NCI-H1436 treated with DMSO at 0.1 percent for 48 hours (cell line): ENCODE data around the gene MYO19.
"Not testable (repeated sequence)": the region's sequence is repeated elsewhere in the genome, so short reads cannot be mapped to it uniquely, and the experiment has no call there.

Experiments used
- DNase-seq: peaks from one replicate; lab custom pipeline; 2025; lab: John Stamatoyannopoulos, UW

MYO19 gene

DNA sequence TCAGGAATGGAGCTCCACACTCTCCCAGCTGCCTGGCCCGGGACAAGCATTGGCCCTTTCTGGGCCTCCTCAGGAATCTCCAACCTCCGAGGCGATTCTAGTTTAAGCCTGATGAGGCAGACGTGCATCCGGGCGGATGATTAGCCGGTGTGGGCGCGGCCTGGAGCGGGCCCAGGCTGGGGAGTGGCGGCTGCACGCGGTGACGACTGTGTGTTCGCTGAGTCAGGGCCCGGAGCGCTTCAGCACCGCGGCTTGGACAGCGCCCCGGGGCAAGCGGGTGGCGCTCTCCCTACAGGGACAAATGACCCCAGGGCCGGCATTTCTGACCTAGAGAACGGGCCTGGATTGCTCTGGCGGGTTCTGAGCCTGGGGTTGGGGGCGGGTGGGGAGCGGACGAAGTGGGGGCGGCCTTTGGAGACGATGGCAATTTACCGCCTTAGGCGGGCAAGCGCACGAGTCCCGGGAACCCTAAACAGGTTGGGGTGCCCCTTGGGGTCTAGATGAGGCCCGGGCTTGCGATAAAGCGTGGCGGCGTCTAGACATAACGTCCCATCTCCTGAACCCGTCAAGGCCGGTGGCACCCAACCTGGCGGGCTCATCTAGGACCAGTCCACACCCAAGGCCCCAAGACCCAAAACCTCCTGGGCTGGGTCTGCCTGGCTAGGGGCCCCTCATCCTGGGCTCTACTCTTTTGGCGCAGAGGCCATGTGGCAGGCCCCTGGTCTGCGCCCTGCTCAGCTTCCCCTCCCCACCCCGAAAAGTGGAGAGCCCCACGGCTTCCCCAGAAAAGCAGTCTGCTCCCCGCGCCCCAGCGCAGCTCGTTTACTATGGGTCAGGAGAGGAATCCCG, 70.5 kb downstream of the MYO19 start:
- DNase-seq, result no peak

DNA sequence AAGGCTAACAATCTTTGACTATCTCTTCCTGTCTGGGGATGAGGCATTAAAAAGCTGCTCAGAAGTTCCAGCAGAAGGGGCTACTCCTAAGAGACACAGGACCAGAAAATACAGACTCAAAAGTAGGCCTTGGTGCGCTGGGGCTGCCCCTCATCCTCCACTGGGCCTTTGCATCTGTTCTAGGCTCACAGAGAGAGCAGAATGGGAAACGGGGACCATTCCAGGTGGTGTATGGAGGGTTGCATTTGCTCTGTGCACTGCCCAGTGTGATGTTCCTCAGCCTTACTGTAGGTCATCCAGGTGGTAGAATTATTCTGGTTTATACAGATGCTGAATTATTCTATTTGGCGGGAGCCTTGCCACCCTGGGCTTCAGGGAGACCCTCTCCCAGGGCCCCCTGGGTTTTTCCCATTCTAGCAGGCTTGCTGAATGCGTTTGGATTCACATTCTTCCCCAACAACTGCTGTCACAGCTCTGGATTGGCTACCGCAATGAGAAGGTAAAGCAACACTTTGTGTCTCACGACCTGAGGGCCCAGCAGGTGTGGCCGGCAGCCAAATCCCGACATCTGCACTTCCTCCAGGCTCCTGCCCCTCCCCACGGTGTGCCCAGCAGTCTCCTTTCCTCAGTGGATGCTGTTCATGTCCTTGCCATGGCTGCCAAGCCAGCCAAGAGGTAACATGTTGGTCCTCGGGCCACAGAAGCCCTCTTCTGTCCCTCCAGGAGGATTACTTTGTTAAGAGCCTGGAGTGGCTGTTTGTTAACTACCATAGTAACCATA, 73.1 kb downstream of the MYO19 start:
- DNase-seq, result no peak

DNA sequence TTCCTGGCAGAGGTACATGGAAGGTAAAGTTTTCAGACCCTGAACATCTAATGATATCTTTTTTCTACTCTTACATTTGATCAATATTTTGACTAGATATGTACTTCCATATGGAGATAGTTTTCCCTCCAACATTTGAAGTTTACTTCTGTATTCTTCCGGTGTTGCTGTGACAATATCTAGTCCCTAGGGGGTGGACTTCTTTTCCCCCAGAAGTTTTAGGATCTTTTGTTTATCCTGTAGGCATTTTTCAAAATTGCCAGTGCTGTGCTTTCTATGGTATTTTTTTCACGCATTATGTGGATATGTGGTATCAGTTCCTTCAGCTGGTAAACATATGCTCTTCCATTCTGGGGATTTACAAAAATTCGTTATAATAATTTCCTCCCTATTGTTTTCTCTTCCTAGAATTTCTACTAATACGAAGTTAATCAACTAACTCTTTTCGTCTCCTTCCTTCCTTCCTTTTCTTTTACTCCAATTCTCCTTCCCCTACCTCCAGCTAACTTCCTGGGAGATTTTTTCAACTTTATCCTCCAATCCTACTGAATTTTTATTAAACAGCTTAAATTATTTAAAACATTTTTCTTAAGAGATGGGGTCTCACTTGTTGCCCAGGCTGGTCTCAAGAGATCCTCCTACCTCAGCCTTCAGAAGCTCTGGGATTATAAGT, 74.3 kb downstream of the MYO19 start:
- DNase-seq, result no peak

DNA sequence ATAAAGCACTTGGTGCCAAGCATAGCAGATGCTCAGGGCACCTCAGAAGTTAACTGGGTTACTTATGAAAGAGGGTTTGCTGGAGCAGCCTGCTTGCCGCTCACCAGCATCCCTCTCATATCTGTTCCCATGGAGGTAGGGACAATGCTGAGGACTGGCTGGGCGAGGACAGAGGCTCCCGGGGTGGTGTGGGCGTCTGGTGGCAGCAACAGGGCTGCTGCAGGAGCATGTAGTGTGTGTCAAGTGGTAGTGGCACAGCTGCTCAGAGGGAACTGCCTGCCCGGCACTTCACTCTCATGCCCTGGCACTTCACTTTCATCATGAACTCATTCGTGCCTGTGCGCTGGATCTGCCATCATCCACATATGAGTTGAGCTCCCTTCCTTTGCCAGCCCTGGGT, 75.1 kb downstream of the MYO19 start:
- DNase-seq, result no peak

DNA sequence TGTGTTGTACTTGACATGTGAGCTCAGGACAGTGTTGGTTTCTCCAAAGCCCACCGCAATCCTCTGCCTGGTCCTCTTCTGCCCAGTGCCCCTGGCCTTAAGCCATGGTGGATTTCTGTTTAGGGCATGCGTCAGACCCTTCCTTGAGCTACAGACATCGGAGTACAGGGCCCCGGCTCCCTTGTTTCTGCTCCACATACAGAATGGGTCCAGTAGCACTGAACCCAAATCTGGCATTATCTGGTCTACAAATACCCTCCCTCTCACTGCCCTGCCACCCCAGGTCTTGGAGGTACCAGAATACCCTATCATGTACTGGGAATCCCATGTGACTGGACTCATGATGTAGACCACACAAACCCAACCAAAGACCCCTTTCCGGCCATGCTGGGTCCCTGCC, 75.6 kb downstream of the MYO19 start:
- DNase-seq, result no peak

DNA sequence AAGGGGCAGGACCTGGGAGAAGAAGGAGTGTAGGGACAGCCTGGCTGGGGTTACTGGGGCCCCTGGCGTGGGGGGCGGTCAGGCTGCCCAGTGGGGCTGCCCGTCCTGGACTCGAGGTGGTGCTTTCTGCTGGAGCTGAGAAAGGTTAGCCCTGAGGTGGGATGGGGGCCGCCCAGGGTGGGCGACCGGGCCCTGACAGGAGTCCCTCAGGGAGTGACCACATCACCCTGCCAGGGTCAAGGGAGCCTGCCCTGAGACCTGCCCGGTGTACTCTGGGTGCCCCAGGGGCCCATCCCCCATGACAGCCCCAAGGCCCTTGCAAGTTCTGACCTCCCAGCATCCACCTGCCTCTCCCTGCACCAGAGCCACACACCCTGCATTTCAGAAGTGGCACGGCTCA, 77.0 kb downstream of the MYO19 start:
- DNase-seq, result not testable (repeated sequence)

DNA sequence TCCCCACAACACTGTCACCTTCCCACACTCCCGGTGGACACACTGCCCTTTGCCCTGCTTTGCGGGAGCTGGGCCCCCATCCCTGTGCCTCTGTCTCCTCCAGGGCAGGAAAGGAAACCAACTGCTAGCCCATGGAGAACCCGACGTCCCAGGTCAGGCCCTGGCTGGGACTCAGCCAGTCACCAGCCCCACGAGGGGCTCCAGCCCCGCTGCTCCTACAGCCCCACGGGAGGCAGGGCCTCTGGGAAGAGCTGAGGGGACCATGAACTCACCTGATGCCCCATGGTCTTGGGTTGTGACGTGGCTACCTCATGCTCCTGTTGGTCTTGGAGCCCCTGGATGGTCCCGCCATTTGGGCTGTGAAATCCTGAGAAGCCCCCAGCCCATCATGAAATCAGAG, 81.8 kb downstream of the MYO19 start:
- not testable (repeated sequence) for DNase-seq

DNA sequence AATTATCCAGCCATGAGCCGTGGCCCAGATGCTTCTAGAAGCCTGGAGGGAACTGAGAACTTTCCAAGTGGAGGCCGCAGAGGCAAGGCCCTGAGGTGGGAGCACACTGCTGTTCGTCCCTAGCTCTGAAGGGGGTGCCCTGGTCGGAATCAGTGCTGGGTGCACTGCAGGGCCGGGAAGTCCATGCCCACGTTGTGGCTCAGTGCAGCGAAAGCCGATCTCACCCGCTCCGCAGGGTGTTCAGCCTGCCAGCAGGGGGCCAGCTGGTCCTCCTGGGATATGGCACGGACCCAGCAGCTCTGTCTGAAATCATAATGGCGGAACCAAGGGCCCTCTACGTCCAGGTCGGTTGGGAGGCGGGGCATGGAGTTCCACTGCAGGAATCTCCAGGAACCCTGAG, 84.7 kb downstream of the MYO19 start:
- DNase-seq, result not testable (repeated sequence)
